HEK293 (cell line): ENCODE results near the gene MLEC.
A peak's percentile ranks its signal among the peaks of the same experiment; 100 is the strongest.

Experiments
- CTCF ChIA-PET: fragments of 350-600 bp; formaldehyde crosslinking; extraction: SDS; loops from one replicate; lab custom pipeline; 2021; ENCODE audit warnings: antibody characterized with exemption; lab: Yijun Ruan, JAX
- POLR2A ChIA-PET: fragments of 300-600 bp; formaldehyde crosslinking; extraction: SDS; loops from one replicate; lab custom pipeline; 2020; ENCODE audit warnings: antibody characterized with exemption, inconsistent platforms; lab: Yijun Ruan, JAX
- H3K27ac ChIP-seq: fragments of 200-500 bp; sonication (Bioruptor generic); 2 replicates; pipeline ENCODE4 v1.5.1; 2014; ENCODE audit warnings: low read depth, low read length, control low read depth, inconsistent platforms; ENCODE audit errors: extremely low read depth
- H3K36me3 ChIP-seq, 2 experiments: fragments of 200-500 bp in 1 of 2; sonication (Bioruptor generic) in 1 of 2; 1 replicate in 1 of 2; 2 replicates in 1 of 2; pipeline ENCODE4 v1.5.1; 2014 to 2017; ENCODE audit warnings: inconsistent platforms in 2 of 2, low read length in 2 of 2; ENCODE audit not compliant: control insufficient read depth in 2 of 2, insufficient read depth in 1 of 2
- H3K4me1 ChIP-seq: fragments of 200-500 bp; sonication (Bioruptor generic); 2 replicates; pipeline ENCODE4 v1.5.1; 2014; ENCODE audit warnings: mild to moderate bottlenecking, low read length, inconsistent platforms; ENCODE audit not compliant: control insufficient read depth, insufficient read depth
- H3K4me3 ChIP-seq: 2 replicates; pipeline ENCODE4 v1.5.1; 2011; ENCODE audit warnings: low read depth, mild to moderate bottlenecking, control low read depth, low read length, moderate library complexity
- H3K9me3 ChIP-seq: fragments of 200-500 bp; sonication (Bioruptor generic); 2 replicates; pipeline ENCODE4 v1.5.1; 2014; ENCODE audit warnings: low read depth, low read length, inconsistent platforms; ENCODE audit not compliant: control insufficient read depth, insufficient read depth
- EGR2 ChIP-seq: fragments of 450-650 bp; formaldehyde crosslinking; IDR thresholded peaks from 2 replicates; pipeline ENCODE4 v1.5.1; 2016; ENCODE audit warnings: low read depth, missing biosample characterization, missing genetic modification characterization
- GFI1B ChIP-seq: fragments of 450-650 bp; formaldehyde crosslinking; IDR thresholded peaks from 2 replicates; pipeline ENCODE4 v1.5.1; 2016; ENCODE audit warnings: missing biosample characterization, missing genetic modification characterization
- GLI4 ChIP-seq: fragments of 450-650 bp; formaldehyde crosslinking; IDR thresholded peaks from 2 replicates; pipeline ENCODE4 v1.5.1; 2016; ENCODE audit warnings: missing biosample characterization, missing genetic modification characterization
- GLIS1 ChIP-seq: fragments of 450-650 bp; formaldehyde crosslinking; IDR thresholded peaks from 2 replicates; pipeline ENCODE4 v1.5.1; 2016; ENCODE audit warnings: missing biosample characterization, missing genetic modification characterization
- HOXC10 ChIP-seq: sonication (generic); formaldehyde crosslinking; IDR thresholded peaks from 2 replicates; pipeline ENCODE4 v1.8.1; 2023; ENCODE audit warnings: mild to moderate bottlenecking, missing genetic modification reagents
- KLF7 ChIP-seq: fragments of 450-650 bp; formaldehyde crosslinking; IDR thresholded peaks from 2 replicates; pipeline ENCODE4 v1.5.1; 2016; ENCODE audit warnings: missing biosample characterization, missing genetic modification characterization, borderline replicate concordance
- OVOL3 ChIP-seq: fragments of 450-650 bp; formaldehyde crosslinking; IDR thresholded peaks from 2 replicates; pipeline ENCODE4 v1.5.1; 2016; ENCODE audit warnings: missing biosample characterization, missing genetic modification characterization
- SCRT1 ChIP-seq: fragments of 450-650 bp; formaldehyde crosslinking; IDR thresholded peaks from 2 replicates; pipeline ENCODE4 v1.5.1; 2016; ENCODE audit warnings: missing biosample characterization, missing genetic modification characterization, borderline replicate concordance
- SETDB1 ChIP-seq: IDR thresholded peaks from one replicate; pipeline ENCODE4 v1.6.1; 2017; ENCODE audit warnings: mild to moderate bottlenecking, low read length, moderate library complexity, mixed read lengths; ENCODE audit not compliant: insufficient read length
- TCF7L2 ChIP-seq: IDR thresholded peaks from 2 replicates; pipeline ENCODE4 v1.6.1; 2011; ENCODE audit warnings: low read depth, mild to moderate bottlenecking, inconsistent platforms, low read length, moderate library complexity, borderline replicate concordance
- TRIM28 ChIP-seq: IDR thresholded peaks from 2 replicates; pipeline ENCODE4 v1.6.1; 2011; ENCODE audit warnings: low read length, control low read depth, borderline replicate concordance
- ZBTB20 ChIP-seq: fragments of 450-650 bp; formaldehyde crosslinking; IDR thresholded peaks from 2 replicates; pipeline ENCODE4 v1.5.1; 2016; ENCODE audit warnings: missing biosample characterization, missing genetic modification characterization
- ZBTB8A ChIP-seq: fragments of 450-650 bp; formaldehyde crosslinking; IDR thresholded peaks from 2 replicates; pipeline ENCODE4 v1.5.1; 2016; ENCODE audit warnings: missing biosample characterization, missing genetic modification characterization
- ZEB2 ChIP-seq: fragments of 450-650 bp; formaldehyde crosslinking; IDR thresholded peaks from 2 replicates; pipeline ENCODE4 v1.5.1; 2016; ENCODE audit warnings: missing biosample characterization, missing genetic modification characterization
- ZFP41 ChIP-seq: fragments of 450-650 bp; formaldehyde crosslinking; IDR thresholded peaks from 2 replicates; pipeline ENCODE4 v1.5.1; 2016; ENCODE audit warnings: missing biosample characterization, missing genetic modification characterization, borderline replicate concordance
- ZNF175 ChIP-seq: fragments of 450-650 bp; formaldehyde crosslinking; IDR thresholded peaks from 2 replicates; pipeline ENCODE4 v1.5.1; 2016; ENCODE audit warnings: missing biosample characterization, missing genetic modification characterization
- ZNF248 ChIP-seq: fragments of 450-650 bp; formaldehyde crosslinking; IDR thresholded peaks from 2 replicates; pipeline ENCODE4 v1.5.1; 2017; ENCODE audit warnings: missing biosample characterization, missing genetic modification characterization
- ZNF311 ChIP-seq: fragments of 450-650 bp; formaldehyde crosslinking; IDR thresholded peaks from 2 replicates; pipeline ENCODE4 v1.5.1; 2017; ENCODE audit warnings: missing biosample characterization, missing genetic modification characterization, borderline replicate concordance
- ZNF423 ChIP-seq: fragments of 450-650 bp; formaldehyde crosslinking; IDR thresholded peaks from 2 replicates; pipeline ENCODE4 v1.5.1; 2016; ENCODE audit warnings: missing biosample characterization, missing genetic modification characterization
- ZNF473 ChIP-seq: fragments of 450-650 bp; formaldehyde crosslinking; IDR thresholded peaks from 2 replicates; pipeline ENCODE4 v1.5.1; 2017; ENCODE audit warnings: missing biosample characterization, missing genetic modification characterization
- ZNF501 ChIP-seq: fragments of 450-650 bp; formaldehyde crosslinking; IDR thresholded peaks from 2 replicates; pipeline ENCODE4 v1.5.1; 2016; ENCODE audit warnings: missing biosample characterization, missing genetic modification characterization
- ZNF560 ChIP-seq: fragments of 450-650 bp; formaldehyde crosslinking; IDR thresholded peaks from 2 replicates; pipeline ENCODE4 v1.5.1; 2017; ENCODE audit warnings: missing biosample characterization, missing genetic modification characterization, borderline replicate concordance
- ZNF664 ChIP-seq: fragments of 450-650 bp; formaldehyde crosslinking; IDR thresholded peaks from 2 replicates; pipeline ENCODE4 v1.5.1; 2016; ENCODE audit warnings: missing biosample characterization, missing genetic modification characterization
- ZNF670 ChIP-seq: fragments of 450-650 bp; formaldehyde crosslinking; IDR thresholded peaks from 2 replicates; pipeline ENCODE4 v1.5.1; 2016; ENCODE audit warnings: missing biosample characterization, missing genetic modification characterization, low read depth
- ZNF843 ChIP-seq: fragments of 450-650 bp; formaldehyde crosslinking; IDR thresholded peaks from 2 replicates; pipeline ENCODE4 v1.5.1; 2016; ENCODE audit warnings: missing biosample characterization, missing genetic modification characterization
- ZSCAN30 ChIP-seq: fragments of 450-650 bp; IDR thresholded peaks from 2 replicates; pipeline ENCODE4 v1.5.1; 2018; ENCODE audit warnings: missing biosample characterization, mild to moderate bottlenecking, missing genetic modification characterization, moderate library complexity
- TF ChIP-seq, protein P1 (sequence below): fragments of 450-650 bp; formaldehyde crosslinking; IDR thresholded peaks from 2 replicates; pipeline ENCODE4 v1.5.1; 2016; ENCODE audit warnings: missing biosample characterization, missing genetic modification characterization
- TF ChIP-seq, protein P2 (sequence below): fragments of 450-650 bp; formaldehyde crosslinking; IDR thresholded peaks from 2 replicates; pipeline ENCODE4 v1.5.1; 2016; ENCODE audit warnings: missing biosample characterization, missing genetic modification characterization

The MLEC gene

DNA sequence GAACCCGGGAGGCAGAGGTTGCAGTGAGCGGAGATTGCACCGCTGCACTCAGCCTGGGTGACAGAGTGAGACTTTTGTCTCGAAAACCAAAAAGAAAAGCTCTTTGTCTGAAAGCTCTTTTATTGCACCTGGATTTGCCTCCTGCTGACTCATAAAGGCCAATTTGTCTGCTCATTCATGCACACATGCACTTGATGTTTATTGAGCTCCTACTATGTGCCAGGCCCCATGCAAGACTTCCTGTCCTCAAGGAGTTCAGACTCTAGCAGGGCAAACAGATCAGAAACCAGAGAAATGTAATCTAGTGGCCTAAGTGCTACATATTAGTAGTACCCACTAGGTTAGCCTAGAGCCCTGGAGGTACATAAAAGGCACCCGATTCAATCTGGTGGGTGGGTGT lies 16.3 kb upstream of the MLEC start:
- H3K4me3 ChIP-seq: no peak overlapping the region
- CTCF ChIA-PET: interaction anchor here (0.6 to 3.9 kb wide), 3 partner anchors 23 to 335 kb away, joined by 3 to 23 read pairs (median 3); no protein-coding TSS in a partner anchor
- TF ChIP-seq ZNF664 (tag by site-specific recombination) (0 out of 2 replicates have a peak, but pooled peaks have one; percentile 42), ZSCAN30 (tag by site-specific recombination) (no peak), GFI1B (tag by site-specific recombination) (no peak), GLIS1 (tag by site-specific recombination) (peak; percentile 40; the same call in 1 of the 2 replicates)
- no peaks in the 10 kb centered on the region for H3K36me3 ChIP-seq
- no peaks in the 10 kb centered on the region for H3K4me1 ChIP-seq
- no peaks in the 10 kb centered on the region for H3K9me3 ChIP-seq
- H3K27ac ChIP-seq: no peak overlapping the region
- POLR2A ChIA-PET: no interaction called here

DNA sequence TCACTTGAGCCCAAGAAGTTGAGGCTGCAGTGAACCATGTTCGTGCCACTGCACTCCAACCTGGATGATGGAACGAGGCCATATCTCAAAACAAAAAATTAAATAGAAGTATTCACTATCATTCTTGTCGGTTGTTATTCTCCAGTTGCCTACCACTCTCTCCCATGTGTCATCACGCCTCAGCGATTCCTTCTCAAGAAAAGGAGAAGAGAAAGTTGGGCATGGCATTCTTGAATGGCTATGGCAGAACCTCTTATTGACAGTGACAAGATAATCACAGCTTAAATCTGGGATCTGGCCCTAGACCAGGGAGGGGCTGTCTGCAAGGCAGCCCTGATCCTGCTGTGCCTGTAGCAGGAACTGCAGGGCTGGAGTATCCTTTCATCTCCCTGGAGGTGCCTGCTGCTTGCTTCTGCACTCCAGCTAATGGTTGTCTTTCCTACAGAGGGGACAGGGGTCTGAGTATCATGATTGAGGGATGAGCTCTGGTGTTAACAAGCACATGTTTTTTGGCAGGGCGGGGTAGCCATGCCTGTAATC lies 12.8 kb upstream of the MLEC start:
- POLR2A ChIA-PET: interaction anchor here (1.6 kb wide), 1 partner anchor 9 kb away, joined by 3 read pairs; no protein-coding TSS in a partner anchor
- Histone ChIP-seq H3K36me3 (no peaks in the 10 kb centered on the region), H3K9me3 (no peaks in the 10 kb centered on the region), H3K4me1 (no peaks in the 10 kb centered on the region), H3K27ac (no peak overlapping the region), H3K4me3 (no peak overlapping the region)
- CTCF ChIA-PET: interaction anchor here (0.9 to 3.4 kb wide), 3 partner anchors 25 to 94 kb away, joined by 5 to 25 read pairs (median 5); no protein-coding TSS in a partner anchor
- TF ChIP-seq GLI4 (tag by site-specific recombination): no peak
- no peak for TF ChIP-seq ZFP41
- no peak for TF ChIP-seq ZBTB8A (tag by site-specific recombination)
- no peak for TF ChIP-seq ZNF248 (tag by site-specific recombination)
- no peak for TF ChIP-seq EGR2 (tag by site-specific recombination)
- no peak for TF ChIP-seq TCF7L2
- TF ChIP-seq TRIM28: no peak

DNA sequence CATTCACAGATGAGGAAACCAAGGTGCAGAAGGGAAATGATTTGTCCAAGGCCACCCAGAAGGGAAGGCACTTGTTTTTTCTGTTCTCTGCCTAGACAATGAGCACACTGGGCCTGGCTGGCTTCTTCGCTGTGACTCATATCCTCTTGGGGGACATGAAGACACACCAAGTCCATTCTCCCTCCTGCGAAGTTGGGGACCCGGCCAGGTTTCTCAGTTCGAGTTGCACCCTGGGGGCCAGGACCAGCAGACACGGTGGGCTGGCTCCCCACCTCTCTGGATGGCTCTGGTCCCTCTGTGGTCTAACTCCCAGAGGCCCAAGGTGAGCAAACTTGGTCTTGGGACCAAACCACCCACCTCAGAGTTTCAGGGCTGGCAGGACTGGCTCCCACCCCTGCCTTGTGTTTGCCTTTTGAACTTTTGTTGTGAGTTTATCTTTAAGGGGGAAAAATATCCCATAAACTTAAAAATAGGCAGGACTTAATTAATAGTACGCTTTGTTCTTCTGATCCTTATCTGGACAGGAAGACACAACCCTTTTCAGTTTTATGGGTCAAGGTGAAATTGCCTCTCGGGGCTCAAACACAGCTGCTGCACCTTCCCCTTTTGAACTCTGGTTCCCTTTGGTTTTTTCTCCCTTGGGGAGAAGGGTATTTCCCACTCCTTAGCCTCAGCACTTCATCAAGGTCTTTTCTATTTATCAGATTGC lies 9.0 kb upstream of the MLEC start:
- Histone ChIP-seq H3K27ac (no peak overlapping the region), H3K9me3 (no peaks in the 10 kb centered on the region)
- POLR2A ChIA-PET: interaction anchor here (0.6 kb wide), 1 partner anchor 223 kb away, joined by 7 read pairs; no protein-coding TSS in a partner anchor

DNA sequence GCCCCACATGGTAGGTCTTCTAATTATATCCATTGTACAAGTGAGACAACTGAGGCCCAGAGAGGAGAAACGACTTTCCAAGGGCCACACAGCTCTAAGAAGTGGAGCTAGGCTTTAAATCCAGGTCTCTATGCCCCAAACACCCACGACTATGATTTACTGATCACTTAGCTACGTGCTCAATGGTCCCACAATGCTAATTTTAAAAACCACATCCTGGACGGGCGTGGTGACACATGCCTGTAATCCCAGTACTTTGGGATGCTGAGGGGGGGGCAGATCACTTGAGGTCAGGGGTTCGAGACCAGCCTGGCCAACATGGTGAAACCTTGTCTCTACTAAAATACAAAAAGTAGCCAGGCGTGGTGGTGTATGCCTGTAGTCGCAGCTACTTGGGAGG lies 8.4 kb upstream of the MLEC start:
- Histone ChIP-seq H3K27ac (no peak overlapping the region), H3K9me3 (no peaks in the 10 kb centered on the region), H3K4me1 (no peaks in the 10 kb centered on the region), H3K4me3 (no peak overlapping the region), H3K36me3 (no peaks in the 10 kb centered on the region)
- ChIA-PET POLR2A (interaction anchor here (0.6 to 1.1 kb wide), 4 partner anchors 16 to 223 kb away, joined by 3 to 7 read pairs (median 5); partner anchors contain the start of gene POP5), CTCF (interaction anchor here (1.3 to 2.0 kb wide), 2 partner anchors 29 to 32 kb away, joined by 3 to 7 read pairs; no protein-coding TSS in a partner anchor)
- TF ChIP-seq ZNF311 (tag by site-specific recombination): no peak
- no peak for TF ChIP-seq ZNF175
- no peak for TF ChIP-seq ZEB2 (tag by site-specific recombination)
- TF ChIP-seq, protein P1, sequence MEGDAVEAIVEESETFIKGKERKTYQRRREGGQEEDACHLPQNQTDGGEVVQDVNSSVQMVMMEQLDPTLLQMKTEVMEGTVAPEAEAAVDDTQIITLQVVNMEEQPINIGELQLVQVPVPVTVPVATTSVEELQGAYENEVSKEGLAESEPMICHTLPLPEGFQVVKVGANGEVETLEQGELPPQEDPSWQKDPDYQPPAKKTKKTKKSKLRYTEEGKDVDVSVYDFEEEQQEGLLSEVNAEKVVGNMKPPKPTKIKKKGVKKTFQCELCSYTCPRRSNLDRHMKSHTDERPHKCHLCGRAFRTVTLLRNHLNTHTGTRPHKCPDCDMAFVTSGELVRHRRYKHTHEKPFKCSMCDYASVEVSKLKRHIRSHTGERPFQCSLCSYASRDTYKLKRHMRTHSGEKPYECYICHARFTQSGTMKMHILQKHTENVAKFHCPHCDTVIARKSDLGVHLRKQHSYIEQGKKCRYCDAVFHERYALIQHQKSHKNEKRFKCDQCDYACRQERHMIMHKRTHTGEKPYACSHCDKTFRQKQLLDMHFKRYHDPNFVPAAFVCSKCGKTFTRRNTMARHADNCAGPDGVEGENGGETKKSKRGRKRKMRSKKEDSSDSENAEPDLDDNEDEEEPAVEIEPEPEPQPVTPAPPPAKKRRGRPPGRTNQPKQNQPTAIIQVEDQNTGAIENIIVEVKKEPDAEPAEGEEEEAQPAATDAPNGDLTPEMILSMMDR (tag by site-specific recombination): no peak
- no peak for TF ChIP-seq ZNF670 (tag by site-specific recombination)
- TF ChIP-seq ZNF501 (tag by site-specific recombination): no peak
- TF ChIP-seq ZNF843 (tag by site-specific recombination): no peak
- TF ChIP-seq OVOL3: no peak
- no peak for TF ChIP-seq KLF7 (tag by site-specific recombination)
- no peak for TF ChIP-seq ZNF560 (tag by site-specific recombination)
- no peak for TF ChIP-seq SETDB1
- TF ChIP-seq, protein P2, sequence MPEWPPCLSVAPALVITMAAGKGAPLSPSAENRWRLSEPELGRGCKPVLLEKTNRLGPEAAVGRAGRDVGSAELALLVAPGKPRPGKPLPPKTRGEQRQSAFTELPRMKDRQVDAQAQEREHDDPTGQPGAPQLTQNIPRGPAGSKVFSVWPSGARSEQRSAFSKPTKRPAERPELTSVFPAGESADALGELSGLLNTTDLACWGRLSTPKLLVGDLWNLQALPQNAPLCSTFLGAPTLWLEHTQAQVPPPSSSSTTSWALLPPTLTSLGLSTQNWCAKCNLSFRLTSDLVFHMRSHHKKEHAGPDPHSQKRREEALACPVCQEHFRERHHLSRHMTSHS (tag by site-specific recombination): no peak
- TF ChIP-seq ZNF473 (tag by site-specific recombination): no peak

More for the DNA sequence above, 9.0 kb upstream of the MLEC start:
- H3K4me1 ChIP-seq: no peaks in the 10 kb centered on the region
- no peak overlapping the region for H3K4me3 ChIP-seq
- TF ChIP-seq SCRT1 (tag by site-specific recombination) (no peak), TCF7L2 (peak; percentile 32; the same call in 1 of the 2 replicates), ZNF423 (tag by site-specific recombination) (no peak), HOXC10 (CRISPR knock-in tag) (no peak), GLIS1 (tag by site-specific recombination) (peak; percentile 53), ZBTB20 (no peak)
- no peaks in the 10 kb centered on the region for H3K36me3 ChIP-seq
- CTCF ChIA-PET: interaction anchor here (1.3 to 3.4 kb wide), 3 partner anchors 29 to 31 kb away, joined by 3 to 25 read pairs (median 7); no protein-coding TSS in a partner anchor
